KG1 (cell line): ENCODE results near the gene CCND1.

Experiments
- DNase-seq: peaks from one replicate; lab custom pipeline; 2025; lab: John Stamatoyannopoulos, UW

Gene CCND1

DNA sequence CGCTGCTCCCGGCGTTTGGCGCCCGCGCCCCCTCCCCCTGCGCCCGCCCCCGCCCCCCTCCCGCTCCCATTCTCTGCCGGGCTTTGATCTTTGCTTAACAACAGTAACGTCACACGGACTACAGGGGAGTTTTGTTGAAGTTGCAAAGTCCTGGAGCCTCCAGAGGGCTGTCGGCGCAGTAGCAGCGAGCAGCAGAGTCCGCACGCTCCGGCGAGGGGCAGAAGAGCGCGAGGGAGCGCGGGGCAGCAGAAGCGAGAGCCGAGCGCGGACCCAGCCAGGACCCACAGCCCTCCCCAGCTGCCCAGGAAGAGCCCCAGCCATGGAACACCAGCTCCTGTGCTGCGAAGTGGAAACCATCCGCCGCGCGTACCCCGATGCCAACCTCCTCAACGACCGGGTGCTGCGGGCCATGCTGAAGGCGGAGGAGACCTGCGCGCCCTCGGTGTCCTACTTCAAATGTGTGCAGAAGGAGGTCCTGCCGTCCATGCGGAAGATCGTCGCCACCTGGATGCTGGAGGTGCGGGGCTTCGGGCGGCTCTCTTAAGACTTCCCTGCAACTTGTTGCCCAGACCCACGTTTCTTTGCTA lies at the start of gene CCND1:
CCND1 (plus strand) TSS at position 162 of the 587 bp plus-strand sequence; CDS start at position 320, 158 bp downstream.
- peak; percentile 62 for DNase-seq

GRCh38 chr11:69592986-69593650 lies 47.8 kb upstream of the CCND1 start:
- DNase-seq: no peak

GRCh38 chr11:69593851-69594250 lies 47.1 kb upstream of the CCND1 start:
- no peak for DNase-seq

- DNase-seq: no peak
Observed at GRCh38 chr11:69594481-69594880, 46.5 kb upstream of the CCND1 start.

DNA sequence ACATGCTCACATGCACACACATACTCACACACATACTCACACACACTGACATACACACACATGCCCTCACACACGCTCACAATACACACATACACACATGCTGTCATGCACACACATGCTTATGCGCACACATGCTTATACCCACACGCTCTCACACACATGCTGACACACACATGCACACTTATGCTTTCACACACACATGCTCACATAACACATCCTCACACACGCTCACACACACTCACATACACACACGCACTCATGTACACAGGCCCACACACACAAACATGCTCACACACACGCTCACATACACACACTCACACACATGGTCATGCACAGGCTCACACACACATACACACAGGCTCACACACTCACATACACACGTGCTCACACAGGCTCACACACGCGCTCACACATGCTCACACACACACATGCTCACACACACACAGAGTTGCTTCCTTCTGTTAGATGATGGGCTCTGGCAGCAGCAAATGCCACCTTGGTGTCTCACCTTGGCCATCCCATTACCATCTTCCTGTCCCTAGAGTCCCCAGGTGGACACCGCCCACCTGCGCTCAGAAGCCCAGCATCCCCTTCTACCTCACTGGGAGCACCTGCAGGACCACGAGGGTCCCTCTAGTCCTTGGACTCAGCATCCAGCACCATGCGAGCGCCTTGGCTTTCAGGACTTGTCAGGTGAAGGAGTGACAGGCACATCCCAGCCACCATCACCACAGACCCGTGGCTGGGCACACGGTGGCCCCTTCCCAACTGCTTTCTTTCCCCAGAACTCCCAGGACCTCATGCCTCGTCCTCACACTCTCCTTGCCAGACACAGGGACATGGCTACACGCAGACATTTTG lies 44.9 kb upstream of the CCND1 start:
- DNase-seq: no peak

DNA sequence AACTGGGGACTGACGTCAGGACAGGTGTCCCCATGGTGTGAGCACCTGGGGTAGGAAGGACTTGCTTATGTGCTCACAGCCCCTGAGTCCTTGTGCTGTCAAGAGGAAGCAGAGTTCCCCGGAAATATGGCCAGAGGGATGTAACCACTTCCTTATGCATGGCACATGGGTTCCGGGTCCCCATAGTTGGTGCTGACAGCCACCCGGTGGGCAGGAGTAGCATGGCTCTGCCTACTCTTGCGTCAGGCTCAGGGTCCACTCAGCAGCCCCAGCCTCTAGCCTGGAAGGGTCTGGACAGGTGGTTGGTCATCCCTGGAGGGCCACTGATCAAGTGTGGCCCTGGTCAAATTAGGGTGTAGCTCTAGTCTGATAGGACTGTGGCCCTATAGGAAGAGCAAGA lies 42.8 kb upstream of the CCND1 start:
- peak; percentile 7 for DNase-seq

DNA sequence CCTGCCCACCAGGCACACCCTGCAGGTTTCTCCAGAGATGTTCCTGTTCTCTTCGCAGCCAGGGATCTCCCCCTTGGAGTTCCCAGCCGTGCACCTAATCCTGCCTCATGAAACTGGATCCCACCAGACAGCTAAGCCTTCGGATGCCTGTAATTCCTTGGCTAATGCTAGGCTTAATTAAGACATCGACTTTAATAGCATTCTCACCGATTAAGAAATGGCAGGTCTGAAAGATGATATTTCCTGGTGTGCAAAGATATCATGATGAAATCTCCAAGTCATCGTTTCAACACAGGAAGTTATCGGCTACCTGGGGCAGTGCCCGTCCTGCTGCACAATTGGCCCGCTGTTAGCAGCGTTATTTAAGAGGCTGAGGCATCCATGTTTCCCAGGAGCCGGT lies 41.5 kb upstream of the CCND1 start:
- no peak for DNase-seq

DNA sequence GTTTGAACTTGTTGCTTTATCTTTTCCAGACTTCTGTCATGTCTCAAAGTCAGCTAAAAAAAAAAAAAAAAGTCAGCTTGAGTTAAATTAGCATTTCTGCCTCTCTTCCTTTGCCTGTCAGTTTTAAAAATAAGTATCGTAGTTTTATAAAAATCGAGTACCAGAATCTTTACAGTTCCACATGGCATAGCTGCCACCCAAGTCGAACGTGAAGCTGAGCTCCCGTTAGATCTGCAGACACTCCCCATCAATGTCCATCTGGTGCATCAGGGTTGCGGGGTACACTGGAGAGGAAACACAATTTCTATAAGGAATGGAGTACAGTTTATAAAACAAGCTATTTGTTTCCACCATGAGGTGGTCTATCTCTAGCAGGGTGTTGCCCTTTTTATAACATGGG lies 41.0 kb upstream of the CCND1 start:
- no peak for DNase-seq

GRCh38 chr11:69601011-69601975 lies 39.7 kb upstream of the CCND1 start:
- DNase-seq: no peak

DNA sequence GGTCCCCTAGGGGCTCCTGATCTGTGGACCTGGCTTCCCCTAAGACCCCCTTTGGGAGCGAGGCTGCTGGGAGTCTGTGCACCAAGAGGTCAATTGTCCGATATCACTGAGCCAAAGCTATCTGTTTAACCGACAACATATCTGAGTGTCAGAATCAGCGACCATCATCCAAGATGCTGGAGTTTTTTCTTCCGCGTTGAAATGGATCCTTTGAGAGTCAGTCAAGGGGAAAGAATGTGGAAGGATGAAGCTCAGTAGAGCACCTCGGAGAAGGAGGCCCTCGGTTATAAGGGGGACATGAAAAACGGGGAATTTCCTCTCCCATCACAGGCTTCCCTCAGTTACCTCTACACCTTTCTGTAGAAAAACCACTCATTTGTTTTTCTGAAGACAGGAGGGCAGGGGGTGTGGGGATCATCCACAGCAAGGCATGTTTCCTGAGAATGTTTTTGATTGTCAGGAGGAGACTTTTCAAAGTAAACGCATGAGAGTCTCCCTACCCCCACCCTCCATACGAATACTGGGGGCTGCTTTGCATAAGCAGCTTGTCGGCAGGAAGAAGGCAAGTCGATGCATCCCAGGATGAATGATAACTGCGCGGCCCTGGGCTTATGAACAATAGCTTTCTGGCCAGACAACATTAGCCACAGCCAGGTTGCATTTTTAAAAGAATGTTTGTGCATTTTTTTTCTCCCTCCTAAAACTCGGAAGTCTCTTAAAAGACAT lies 37.7 kb upstream of the CCND1 start:
- no peak for DNase-seq

DNA sequence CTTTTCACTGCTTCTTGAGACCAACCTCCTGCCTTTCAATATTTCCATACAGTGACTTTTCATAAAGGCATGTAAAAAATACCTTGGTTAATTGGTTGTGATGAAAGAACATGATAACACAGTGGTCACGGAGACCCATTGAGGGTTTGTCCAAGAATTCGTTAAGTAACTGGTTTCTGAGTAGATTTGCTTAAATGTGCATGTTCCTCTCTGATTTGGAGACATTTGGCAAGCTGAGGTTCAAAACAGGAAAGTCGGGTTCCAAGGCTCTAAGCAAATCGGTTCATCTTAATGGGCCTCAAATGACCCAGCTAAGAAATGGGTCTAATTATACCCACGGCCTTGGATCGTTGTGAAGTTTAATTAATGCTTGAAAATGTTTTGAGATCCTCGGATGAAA lies 36.9 kb upstream of the CCND1 start:
- no peak for DNase-seq

- DNase-seq: no peak
Observed at GRCh38 chr11:69605737-69606526, 35.0 kb upstream of the CCND1 start.

- no peak for DNase-seq
Observed at GRCh38 chr11:69609351-69609750, 31.6 kb upstream of the CCND1 start.

GRCh38 chr11:69611548-69612526 lies 29.1 kb upstream of the CCND1 start:
- no peak for DNase-seq

DNA sequence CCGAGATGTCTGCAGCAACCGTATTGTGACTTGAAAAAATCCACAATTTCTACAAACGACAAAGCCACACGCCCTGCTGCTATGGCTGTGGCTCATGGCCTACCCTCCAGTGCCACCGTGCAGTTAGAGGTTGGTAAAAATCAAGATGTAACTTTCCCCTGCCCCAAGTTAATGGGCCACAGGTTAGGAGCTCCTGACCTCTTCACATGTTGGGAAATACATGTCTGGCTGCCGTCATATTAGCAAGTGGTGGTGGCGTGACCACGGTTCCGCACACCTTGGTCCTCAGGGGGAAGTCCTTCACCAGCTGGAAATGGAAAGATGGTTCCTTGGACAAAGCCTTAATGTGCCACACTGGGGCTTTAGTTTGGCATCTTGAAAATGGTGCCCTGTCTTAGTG lies 27.4 kb upstream of the CCND1 start:
- DNase-seq: no peak

DNA sequence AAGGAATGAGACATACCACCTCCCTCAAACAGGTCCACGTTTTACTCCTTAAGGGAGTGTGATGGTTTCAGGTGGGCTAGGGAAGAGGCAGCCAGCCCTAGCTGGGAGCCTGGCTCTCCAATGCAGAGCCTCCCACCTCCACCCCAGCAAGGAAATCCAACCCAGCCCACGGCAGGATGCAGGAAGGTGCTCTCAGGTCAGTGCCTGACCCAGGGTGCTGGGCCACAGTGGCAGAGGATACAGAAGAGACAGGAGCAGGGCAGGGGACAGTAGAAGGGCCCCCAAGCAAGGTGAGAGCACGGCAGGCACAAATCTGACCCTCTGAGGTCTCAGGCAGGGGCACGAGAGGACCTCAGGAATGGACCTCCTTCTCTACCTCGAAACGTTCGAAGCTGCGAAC lies 26.9 kb upstream of the CCND1 start:
- DNase-seq: no peak

DNA sequence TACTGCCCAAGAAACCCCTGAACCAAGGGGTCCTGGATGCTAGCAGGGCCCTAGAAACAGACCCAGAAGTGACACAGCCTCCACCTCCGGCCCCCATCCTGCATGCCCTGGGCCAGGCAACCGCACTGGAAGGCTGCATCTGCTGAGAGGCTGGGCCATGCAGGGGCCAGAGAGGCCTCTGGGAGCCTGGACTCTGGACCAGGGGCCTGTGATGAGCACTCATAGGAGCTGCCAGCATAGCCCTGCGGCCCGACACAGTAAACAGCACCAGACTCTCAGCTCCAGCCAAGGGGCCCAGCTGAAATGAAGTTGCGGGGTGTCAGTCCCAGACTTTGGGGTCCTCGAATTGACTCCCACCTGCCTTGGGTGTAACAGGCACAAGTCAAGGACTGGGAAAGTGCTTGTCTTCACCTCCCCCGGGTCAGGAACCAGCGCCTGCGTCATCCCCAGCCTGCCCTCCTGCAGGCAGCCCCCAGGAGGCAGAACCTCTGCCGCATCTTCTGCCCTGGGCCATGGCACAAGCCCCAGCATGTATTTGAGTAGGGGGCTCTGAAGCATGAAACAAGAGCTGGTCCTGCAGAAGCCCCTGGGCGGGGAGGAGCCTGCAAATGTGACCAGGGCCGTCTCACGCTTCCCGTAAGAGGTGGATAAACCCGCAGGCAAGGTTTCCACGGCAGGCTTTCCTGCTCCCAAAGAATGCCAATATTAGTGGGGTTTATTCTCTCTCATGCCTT lies 25.2 kb upstream of the CCND1 start:
- no peak for DNase-seq

GRCh38 chr11:69617220-69617619 lies 23.7 kb upstream of the CCND1 start:
- no peak for DNase-seq

GRCh38 chr11:69617682-69618081 lies 23.3 kb upstream of the CCND1 start:
- DNase-seq: no peak
